ENCODE data around the gene PPP1R14C. TPM values are rescaled to one million over a fixed set of nuclear protein-coding genes. Genes with fewer than 3 reads are reported as not detected.

Gene PPP1R14C
- total RNA-seq, 1 experiment from 2014 or later: 12.1 TPM

- Histone ChIP-seq H3K27ac (no peak overlapping the region), H3K9me3 (ENCODE audit: insufficient read depth, low read depth) (no peaks in the 10 kb centered on the region), H3K4me1 (replicated peaks; ENCODE audit: insufficient read depth) (peaks cover 17% of the 10 kb centered on the region), H4K20me1 (ENCODE audit: insufficient read depth) (no peaks in the 10 kb centered on the region), H3K4me2 (no peak overlapping the region), H3F3A (ENCODE audit: insufficient read depth, low read depth) (0 out of 2 replicates have a peak, but pooled peaks cover 4% of the 10 kb centered on the region), H2AFZ (no peak overlapping the region), H3K9me2 (ENCODE audit: insufficient read depth) (no peaks in the 10 kb centered on the region), H3K36me3 (ENCODE audit: low read depth) (no peaks in the 10 kb centered on the region), H3K27me3 (ENCODE audit: insufficient read depth, low read depth) (no peaks in the 10 kb centered on the region), H3K79me2 (ENCODE audit: low read depth) (no peaks in the 10 kb centered on the region), H3K4me3 (no peak overlapping the region)
- no TSS peak for BruUV-seq (replicated peaks)
- no peak for TF ChIP-seq EZH2 (IDR thresholded peaks at IDR 0.05; ENCODE audit: low read depth)
- TF ChIP-seq, protein P1, sequence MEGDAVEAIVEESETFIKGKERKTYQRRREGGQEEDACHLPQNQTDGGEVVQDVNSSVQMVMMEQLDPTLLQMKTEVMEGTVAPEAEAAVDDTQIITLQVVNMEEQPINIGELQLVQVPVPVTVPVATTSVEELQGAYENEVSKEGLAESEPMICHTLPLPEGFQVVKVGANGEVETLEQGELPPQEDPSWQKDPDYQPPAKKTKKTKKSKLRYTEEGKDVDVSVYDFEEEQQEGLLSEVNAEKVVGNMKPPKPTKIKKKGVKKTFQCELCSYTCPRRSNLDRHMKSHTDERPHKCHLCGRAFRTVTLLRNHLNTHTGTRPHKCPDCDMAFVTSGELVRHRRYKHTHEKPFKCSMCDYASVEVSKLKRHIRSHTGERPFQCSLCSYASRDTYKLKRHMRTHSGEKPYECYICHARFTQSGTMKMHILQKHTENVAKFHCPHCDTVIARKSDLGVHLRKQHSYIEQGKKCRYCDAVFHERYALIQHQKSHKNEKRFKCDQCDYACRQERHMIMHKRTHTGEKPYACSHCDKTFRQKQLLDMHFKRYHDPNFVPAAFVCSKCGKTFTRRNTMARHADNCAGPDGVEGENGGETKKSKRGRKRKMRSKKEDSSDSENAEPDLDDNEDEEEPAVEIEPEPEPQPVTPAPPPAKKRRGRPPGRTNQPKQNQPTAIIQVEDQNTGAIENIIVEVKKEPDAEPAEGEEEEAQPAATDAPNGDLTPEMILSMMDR (conservative IDR thresholded peaks at IDR 0.05): no peak
- DNase-seq: no peak
- POLR2A ChIA-PET (ENCODE audit: unreplicated experiment): no interaction called here
- CTCF ChIA-PET: no interaction called here
- intact Hi-C loops (cut with micrococcal nuclease; ENCODE audit: unreplicated experiment): no loop called here
These were observed 26.5 kb upstream of the PPP1R14C start for GRCh38 chr6:150116200-150116800.

- no peak overlapping the region for H3K4me3 ChIP-seq
- peaks cover 17% of the 10 kb centered on the region for H3K4me1 ChIP-seq (replicated peaks; ENCODE audit: insufficient read depth)
- no peak for DNase-seq
- no peaks in the 10 kb centered on the region for H4K20me1 ChIP-seq (ENCODE audit: insufficient read depth)
- H3K9me2 ChIP-seq (ENCODE audit: insufficient read depth): no peaks in the 10 kb centered on the region
- no peak overlapping the region for H3K27ac ChIP-seq
- H3K79me2 ChIP-seq (ENCODE audit: low read depth): no peaks in the 10 kb centered on the region
- no peaks in the 10 kb centered on the region for H3K27me3 ChIP-seq (ENCODE audit: insufficient read depth, low read depth)
- H3F3A ChIP-seq (ENCODE audit: insufficient read depth, low read depth): 0 out of 2 replicates have a peak, but pooled peaks cover 4% of the 10 kb centered on the region
- TF ChIP-seq, protein P1 (conservative IDR thresholded peaks at IDR 0.05): no peak
- TF ChIP-seq EZH2 (IDR thresholded peaks at IDR 0.05; ENCODE audit: low read depth): no peak
- H3K9me3 ChIP-seq (ENCODE audit: insufficient read depth, low read depth): no peaks in the 10 kb centered on the region
- peak overlapping the region; percentile 48 for H3K4me2 ChIP-seq
- ChIA-PET POLR2A (ENCODE audit: unreplicated experiment) (no interaction called here), CTCF (no interaction called here)
- H2AFZ ChIP-seq: no peak overlapping the region
- H3K36me3 ChIP-seq (ENCODE audit: low read depth): no peaks in the 10 kb centered on the region
- BruUV-seq (replicated peaks): no TSS peak
- intact Hi-C loops (cut with micrococcal nuclease; ENCODE audit: unreplicated experiment): no loop called here
These were observed 24.6 kb upstream of the PPP1R14C start for GRCh38 chr6:150118203-150118602.

GRCh38 chr6:150118627-150119026, 24.2 kb upstream of the PPP1R14C start:
- Histone ChIP-seq H3K36me3 (ENCODE audit: low read depth) (no peaks in the 10 kb centered on the region), H3K4me2 (peak overlapping the region; percentile 48), H3K9me2 (ENCODE audit: insufficient read depth) (no peaks in the 10 kb centered on the region), H3K27ac (no peak overlapping the region), H4K20me1 (ENCODE audit: insufficient read depth) (no peaks in the 10 kb centered on the region), H3K9me3 (ENCODE audit: insufficient read depth, low read depth) (no peaks in the 10 kb centered on the region), H2AFZ (no peak overlapping the region), H3F3A (ENCODE audit: insufficient read depth, low read depth) (0 out of 2 replicates have a peak, but pooled peaks cover 4% of the 10 kb centered on the region), H3K79me2 (ENCODE audit: low read depth) (no peaks in the 10 kb centered on the region), H3K4me3 (no peak overlapping the region), H3K27me3 (ENCODE audit: insufficient read depth, low read depth) (no peaks in the 10 kb centered on the region), H3K4me1 (replicated peaks; ENCODE audit: insufficient read depth) (peaks cover 17% of the 10 kb centered on the region)
- TF ChIP-seq, protein P1 (conservative IDR thresholded peaks at IDR 0.05): no peak
- no peak for TF ChIP-seq EZH2 (IDR thresholded peaks at IDR 0.05; ENCODE audit: low read depth)
- intact Hi-C loops (cut with micrococcal nuclease; ENCODE audit: unreplicated experiment): no loop called here
- ChIA-PET CTCF (no interaction called here), POLR2A (ENCODE audit: unreplicated experiment) (no interaction called here)
- BruUV-seq (replicated peaks): no TSS peak
- peak in 1 of 2 experiments; percentile 78 for DNase-seq

Measured in PC-9 (cell line).